H1 (cell line): Measurements from ENCODE around the gene SCART1.

ENCODE experiments used
- BRCA1 ChIP-seq: IDR thresholded peaks from 2 replicates; pipeline ENCODE4 v1.6.1; 2012; ENCODE audit warnings: low read depth, low read length, improper control_type of control experiment
- CHD7 ChIP-seq: fragments of 300-600 bp; sonication (generic); IDR thresholded peaks from 2 replicates; pipeline ENCODE4 v1.7.1; 2012; ENCODE audit warnings: low read length, moderate library complexity, mild to moderate bottlenecking, inconsistent platforms; ENCODE audit not compliant: insufficient replicate concordance

GRCh38 chr10:133487085-133487484 is 33.3 kb downstream of the SCART1 start:
- TF ChIP-seq BRCA1, result no peak
- TF ChIP-seq CHD7, result no peak
